WERI-Rb-1 (cell line): ENCODE data around the gene LRP1.

ENCODE experiments used
- DNase-seq: peaks from one replicate; pipeline ENCODE4 v3.0.0-alpha.2; 2020
- H3K27ac ChIP-seq: fragments of 250-450 bp; sonication (Bioruptor Pico); 2 replicates; pipeline ENCODE4 v1.5.1; 2020; ENCODE audit warnings: mild to moderate bottlenecking, moderate library complexity
- H3K27me3 ChIP-seq: fragments of 250-450 bp; sonication (Bioruptor Pico); 2 replicates; pipeline ENCODE4 v1.5.1; 2021; ENCODE audit warnings: mild to moderate bottlenecking, low read depth, moderate library complexity; ENCODE audit not compliant: insufficient read depth, severe bottlenecking
- H3K36me3 ChIP-seq: fragments of 250-450 bp; sonication (Bioruptor Pico); 2 replicates; pipeline ENCODE4 v1.5.1; 2020; ENCODE audit warnings: mild to moderate bottlenecking, moderate library complexity
- H3K4me3 ChIP-seq: 2 replicates; pipeline ENCODE4 v1.5.1; 2011; ENCODE audit warnings: low read depth, mild to moderate bottlenecking, control low read depth, low read length
- H3K9me3 ChIP-seq: fragments of 250-450 bp; sonication (Bioruptor Pico); 2 replicates; pipeline ENCODE4 v1.5.1; 2021; ENCODE audit warnings: mild to moderate bottlenecking, moderate library complexity; ENCODE audit not compliant: severe bottlenecking
- TF ChIP-seq, protein P1 (sequence below): IDR thresholded peaks from 2 replicates; pipeline ENCODE4 v1.5.1; 2011; ENCODE audit warnings: low read depth, mild to moderate bottlenecking, control low read depth, inconsistent platforms, low read length

The LRP1 gene

GRCh38 chr12:57216014-57216911 is 88.0 kb downstream of the LRP1 start, which contains the start of gene NXPH4:
TSS of gene NXPH4 (plus strand) at chr12:57216794. CDS start at chr12:57216970, 176 bp downstream.
- Histone ChIP-seq H3K36me3 (no peaks in the 10 kb centered on the region), H3K4me3 (peak within 1 kb of the TSS; percentile 46), H3K9me3 (no peaks in the 10 kb centered on the region), H3K27me3 (peaks cover 12% of the 10 kb centered on the region), H3K27ac (no peak within 1 kb of the TSS)
- DNase-seq, result peak; percentile 67
- TF ChIP-seq, protein P1, sequence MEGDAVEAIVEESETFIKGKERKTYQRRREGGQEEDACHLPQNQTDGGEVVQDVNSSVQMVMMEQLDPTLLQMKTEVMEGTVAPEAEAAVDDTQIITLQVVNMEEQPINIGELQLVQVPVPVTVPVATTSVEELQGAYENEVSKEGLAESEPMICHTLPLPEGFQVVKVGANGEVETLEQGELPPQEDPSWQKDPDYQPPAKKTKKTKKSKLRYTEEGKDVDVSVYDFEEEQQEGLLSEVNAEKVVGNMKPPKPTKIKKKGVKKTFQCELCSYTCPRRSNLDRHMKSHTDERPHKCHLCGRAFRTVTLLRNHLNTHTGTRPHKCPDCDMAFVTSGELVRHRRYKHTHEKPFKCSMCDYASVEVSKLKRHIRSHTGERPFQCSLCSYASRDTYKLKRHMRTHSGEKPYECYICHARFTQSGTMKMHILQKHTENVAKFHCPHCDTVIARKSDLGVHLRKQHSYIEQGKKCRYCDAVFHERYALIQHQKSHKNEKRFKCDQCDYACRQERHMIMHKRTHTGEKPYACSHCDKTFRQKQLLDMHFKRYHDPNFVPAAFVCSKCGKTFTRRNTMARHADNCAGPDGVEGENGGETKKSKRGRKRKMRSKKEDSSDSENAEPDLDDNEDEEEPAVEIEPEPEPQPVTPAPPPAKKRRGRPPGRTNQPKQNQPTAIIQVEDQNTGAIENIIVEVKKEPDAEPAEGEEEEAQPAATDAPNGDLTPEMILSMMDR, result no peak

DNA sequence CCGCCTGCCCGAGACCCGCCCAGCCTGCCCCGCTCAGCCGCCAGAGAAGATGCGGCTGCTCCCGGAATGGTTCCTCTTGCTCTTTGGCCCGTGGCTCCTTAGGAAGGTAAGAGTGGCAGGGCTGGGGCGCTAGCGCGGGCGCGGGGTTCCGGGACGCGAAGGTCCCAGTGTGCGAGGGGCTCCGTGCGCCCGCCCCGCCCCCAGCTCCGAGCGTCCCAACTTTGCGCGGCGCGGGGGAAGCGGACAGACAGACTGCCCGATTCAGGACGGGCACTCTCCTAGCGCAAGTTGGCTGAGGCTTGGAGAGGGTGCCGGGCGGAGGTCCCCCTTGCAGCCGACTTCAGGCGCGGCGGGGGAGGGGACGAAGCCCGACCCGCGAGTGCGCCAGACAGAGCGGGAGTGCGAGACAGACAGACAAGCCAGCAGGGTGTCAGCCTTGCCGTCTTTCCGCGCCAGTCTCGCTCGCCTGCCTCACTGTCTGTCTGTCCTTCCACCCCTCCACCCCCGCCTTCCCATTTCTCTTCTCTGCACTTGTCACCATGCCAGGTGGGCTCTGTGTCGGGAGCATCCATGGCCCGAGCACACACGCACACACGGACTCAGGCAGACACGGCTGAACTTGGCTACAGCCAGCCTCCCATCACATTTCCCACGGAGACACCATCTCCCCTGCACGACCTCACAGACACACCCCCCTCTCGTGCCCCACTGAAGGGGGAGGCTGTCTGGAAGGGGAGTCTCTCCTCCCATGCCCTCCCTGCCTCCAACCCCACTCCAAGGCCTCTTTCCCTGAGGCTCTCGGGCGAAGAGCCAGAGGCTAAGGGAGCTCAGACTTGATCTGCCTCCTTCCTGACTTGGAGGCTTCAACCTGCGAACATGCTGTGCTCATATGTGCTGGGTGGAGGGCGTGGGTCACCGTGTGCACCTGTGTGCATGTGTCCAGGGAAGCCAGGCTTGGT is 88.9 kb downstream of the LRP1 start:
- H3K9me3 ChIP-seq, result no peaks in the 10 kb centered on the region
- peak overlapping the region; percentile 46 for H3K4me3 ChIP-seq
- TF ChIP-seq, protein P1, result no peak
- H3K27me3 ChIP-seq, result peaks cover 12% of the 10 kb centered on the region
- no peak overlapping the region for H3K27ac ChIP-seq
- no peaks in the 10 kb centered on the region for H3K36me3 ChIP-seq
- DNase-seq, result no peak

GRCh38 chr12:57218030-57218853 is 90.0 kb downstream of the LRP1 start:
- peaks cover 12% of the 10 kb centered on the region for H3K27me3 ChIP-seq
- H3K4me3 ChIP-seq, result no peak overlapping the region
- peak overlapping the region; percentile 54; the same call in 1 of the 2 replicates for H3K27ac ChIP-seq
- DNase-seq, result no peak
- H3K36me3 ChIP-seq, result no peaks in the 10 kb centered on the region
- TF ChIP-seq, protein P1, result no peak
- no peaks in the 10 kb centered on the region for H3K9me3 ChIP-seq

DNA sequence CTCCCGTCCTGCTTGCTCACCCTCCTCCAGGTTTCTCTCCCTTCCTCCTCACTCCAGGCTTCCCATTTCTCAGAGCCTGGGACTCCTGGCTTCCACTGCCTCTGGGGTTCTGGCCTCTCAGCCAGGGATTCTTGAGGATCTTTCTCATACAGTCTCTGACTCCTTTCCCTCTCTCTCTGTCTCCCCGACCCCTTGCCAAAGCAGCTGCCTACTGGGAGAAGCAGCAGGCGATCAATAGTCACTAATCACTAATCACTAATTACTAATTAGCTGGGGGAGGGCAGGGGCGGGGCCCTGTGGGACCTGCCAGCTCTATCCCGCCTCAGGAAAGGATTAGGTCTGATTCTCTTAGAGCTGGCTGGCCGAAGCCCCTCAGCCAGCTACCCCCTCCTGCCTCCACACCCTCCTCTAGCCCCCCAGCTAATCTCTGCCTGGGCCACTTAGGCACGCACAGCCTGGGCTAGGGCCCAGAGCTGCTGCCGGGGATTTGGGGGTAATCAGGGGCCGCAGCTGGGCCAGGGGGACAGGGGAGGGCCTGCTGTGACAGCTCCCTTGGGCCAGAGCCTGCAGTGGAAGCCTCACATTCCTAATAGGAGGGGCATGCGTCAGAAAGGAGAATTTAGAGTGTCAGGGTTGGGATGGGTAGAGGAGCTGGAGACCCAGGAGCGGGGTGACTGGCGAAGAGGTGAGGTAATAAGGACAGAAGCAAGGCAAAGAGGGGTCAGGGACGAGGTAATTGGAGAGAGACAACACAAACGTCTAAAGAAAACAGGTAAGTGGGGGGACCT is 91.1 kb downstream of the LRP1 start:
- DNase-seq, result peak; percentile 87
- H3K4me3 ChIP-seq, result peak overlapping the region; percentile 41
- H3K27ac ChIP-seq, result peak overlapping the region; percentile 54
- H3K36me3 ChIP-seq, result no peaks in the 10 kb centered on the region
- no peaks in the 10 kb centered on the region for H3K9me3 ChIP-seq
- H3K27me3 ChIP-seq, result peaks cover 12% of the 10 kb centered on the region
- TF ChIP-seq, protein P1, result no peak
